Calu3 (cell line): ENCODE results near the gene MGST3. TPM values are rescaled to one million over a fixed set of nuclear protein-coding genes. Genes with fewer than 3 reads are reported as not detected.

Source experiments
- BruUV-seq: library from RNA; stranded (reverse); fragments of 400-500 nt; replicated peaks from 2 replicates; lab custom pipeline; 2021; lab: Mats Ljungman, UMichigan
- CTCF ChIA-PET: fragments of 300-600 bp; sonication (Branson Sonifier 250); formaldehyde crosslinking; loops from one replicate; lab custom pipeline; 2022; ENCODE audit warnings: antibody characterized with exemption; lab: Charles Lee
- DNase-seq: peaks from one replicate; pipeline ENCODE4 v3.0.0; 2022
- H3K27ac Mint-ChIP-seq: one replicate; pipeline ENCODE4 v1.8.0; 2022; ENCODE audit warnings: mixed read lengths; ENCODE audit not compliant: unreplicated experiment
- H3K27me3 Mint-ChIP-seq: one replicate; pipeline ENCODE4 v1.8.0; 2022; ENCODE audit warnings: mixed read lengths; ENCODE audit not compliant: unreplicated experiment
- H3K36me3 Mint-ChIP-seq: one replicate; pipeline ENCODE4 v1.8.0; 2022; ENCODE audit warnings: mild to moderate bottlenecking, moderate library complexity, mixed read lengths; ENCODE audit not compliant: insufficient read depth, unreplicated experiment
- H3K4me1 Mint-ChIP-seq: one replicate; pipeline ENCODE4 v1.8.0; 2022; ENCODE audit warnings: mild to moderate bottlenecking, low read depth, mixed read lengths; ENCODE audit not compliant: unreplicated experiment
- H3K4me3 Mint-ChIP-seq: one replicate; pipeline ENCODE4 v1.8.0; 2022; ENCODE audit warnings: mild to moderate bottlenecking, low read depth, moderate library complexity, mixed read lengths; ENCODE audit not compliant: unreplicated experiment
- H3K9me3 Mint-ChIP-seq: one replicate; pipeline ENCODE4 v1.8.0; 2022; ENCODE audit warnings: low read depth, mixed read lengths; ENCODE audit not compliant: unreplicated experiment
- intact Hi-C: fragments of 100-400 bp; cut with micrococcal nuclease; formaldehyde crosslinking; loops from one replicate; pipeline ENCODE4 v1.10.0; 2022; ENCODE audit not compliant: unreplicated experiment
- total RNA-seq: library from RNA; stranded (reverse); gene quantifications from 2 replicates; pipeline ENCODE4 v1.2.3, GENCODE V29; 2022
- TF ChIP-seq, protein P1 (sequence below): fragments of 200-600 bp; IDR thresholded peaks from one replicate; pipeline ENCODE4 v1.8.0; 2022; ENCODE audit warnings: antibody characterized with exemption; ENCODE audit not compliant: unreplicated experiment

MGST3 gene
- total RNA-seq, 1 experiment from 2014 or later = 136 TPM

DNA sequence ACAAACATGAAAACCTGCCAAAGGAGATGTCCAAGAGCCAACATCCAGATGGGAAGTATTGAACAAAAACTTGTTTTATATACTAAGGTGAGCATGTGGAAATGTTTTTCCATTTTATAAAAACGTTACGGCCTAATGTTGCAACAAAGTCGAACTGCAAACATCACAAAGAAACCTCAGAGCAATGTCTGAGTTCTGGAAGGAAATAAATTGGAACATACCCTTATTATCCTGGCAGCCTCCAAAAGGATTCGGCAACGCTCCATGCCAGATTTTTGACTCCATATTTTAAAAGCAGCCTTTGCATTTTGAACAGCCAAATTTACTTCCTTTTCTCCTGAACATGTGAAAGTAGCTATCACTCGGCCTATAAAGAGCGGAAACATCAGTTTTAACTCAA, 64.0 kb downstream of the MGST3 start:
- H3K27me3 Mint-ChIP-seq = no peaks in the 10 kb centered on the region
- DNase-seq = no peak
- peaks cover 15% of the 10 kb centered on the region for H3K36me3 Mint-ChIP-seq
- TF ChIP-seq, protein P1, sequence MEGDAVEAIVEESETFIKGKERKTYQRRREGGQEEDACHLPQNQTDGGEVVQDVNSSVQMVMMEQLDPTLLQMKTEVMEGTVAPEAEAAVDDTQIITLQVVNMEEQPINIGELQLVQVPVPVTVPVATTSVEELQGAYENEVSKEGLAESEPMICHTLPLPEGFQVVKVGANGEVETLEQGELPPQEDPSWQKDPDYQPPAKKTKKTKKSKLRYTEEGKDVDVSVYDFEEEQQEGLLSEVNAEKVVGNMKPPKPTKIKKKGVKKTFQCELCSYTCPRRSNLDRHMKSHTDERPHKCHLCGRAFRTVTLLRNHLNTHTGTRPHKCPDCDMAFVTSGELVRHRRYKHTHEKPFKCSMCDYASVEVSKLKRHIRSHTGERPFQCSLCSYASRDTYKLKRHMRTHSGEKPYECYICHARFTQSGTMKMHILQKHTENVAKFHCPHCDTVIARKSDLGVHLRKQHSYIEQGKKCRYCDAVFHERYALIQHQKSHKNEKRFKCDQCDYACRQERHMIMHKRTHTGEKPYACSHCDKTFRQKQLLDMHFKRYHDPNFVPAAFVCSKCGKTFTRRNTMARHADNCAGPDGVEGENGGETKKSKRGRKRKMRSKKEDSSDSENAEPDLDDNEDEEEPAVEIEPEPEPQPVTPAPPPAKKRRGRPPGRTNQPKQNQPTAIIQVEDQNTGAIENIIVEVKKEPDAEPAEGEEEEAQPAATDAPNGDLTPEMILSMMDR = no peak
- H3K4me3 Mint-ChIP-seq = no peak overlapping the region
- CTCF ChIA-PET = interaction anchor here (0.7 to 1.0 kb wide), 2 partner anchors 93 to 203 kb away, joined by 3 to 7 read pairs; no protein-coding TSS in a partner anchor
- H3K27ac Mint-ChIP-seq = no peak overlapping the region
- no TSS peak for BruUV-seq
- intact Hi-C loops = loop anchor here (5.0 kb wide), 2 partner anchors 48 to 93 kb away; no protein-coding TSS in a partner anchor
- H3K9me3 Mint-ChIP-seq = no peaks in the 10 kb centered on the region
- H3K4me1 Mint-ChIP-seq = peaks cover 14% of the 10 kb centered on the region

DNA sequence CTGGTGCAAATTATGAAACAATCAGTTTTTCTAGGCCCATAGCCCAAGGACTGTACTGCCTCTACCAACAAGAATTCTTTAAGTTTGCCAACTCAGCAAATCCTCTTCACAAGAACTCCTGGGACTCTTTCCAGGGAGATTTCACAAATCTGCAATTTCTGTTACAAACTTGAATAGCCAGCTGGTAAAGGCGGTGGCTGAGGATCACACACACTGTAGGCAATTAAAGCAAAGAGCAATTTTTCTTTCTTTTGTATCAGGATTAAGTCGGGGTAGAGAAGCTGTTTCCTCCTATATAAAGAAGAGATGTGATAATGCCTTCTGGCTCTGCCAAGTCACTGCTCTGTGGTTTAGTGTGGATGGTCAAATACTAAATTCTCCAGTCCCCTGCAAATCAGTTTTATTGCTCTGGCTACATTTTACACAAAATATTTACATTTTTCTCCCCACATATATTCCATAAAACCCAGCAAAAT, 65.6 kb downstream of the MGST3 start:
- Mint-ChIP-seq H3K9me3 (no peaks in the 10 kb centered on the region), H3K4me1 (peaks cover 14% of the 10 kb centered on the region), H3K27me3 (no peaks in the 10 kb centered on the region), H3K36me3 (peaks cover 15% of the 10 kb centered on the region), H3K27ac (peak overlapping the region; percentile 35), H3K4me3 (peak overlapping the region; percentile 98)
- no TSS peak for BruUV-seq
- intact Hi-C loops = loop anchor here (2.0 to 5.0 kb wide), 3 partner anchors 49 to 94 kb away; partner anchors contain the start of gene MGST3
- TF ChIP-seq, protein P1 = no peak
- CTCF ChIA-PET = no interaction called here
- DNase-seq = no peak

DNA sequence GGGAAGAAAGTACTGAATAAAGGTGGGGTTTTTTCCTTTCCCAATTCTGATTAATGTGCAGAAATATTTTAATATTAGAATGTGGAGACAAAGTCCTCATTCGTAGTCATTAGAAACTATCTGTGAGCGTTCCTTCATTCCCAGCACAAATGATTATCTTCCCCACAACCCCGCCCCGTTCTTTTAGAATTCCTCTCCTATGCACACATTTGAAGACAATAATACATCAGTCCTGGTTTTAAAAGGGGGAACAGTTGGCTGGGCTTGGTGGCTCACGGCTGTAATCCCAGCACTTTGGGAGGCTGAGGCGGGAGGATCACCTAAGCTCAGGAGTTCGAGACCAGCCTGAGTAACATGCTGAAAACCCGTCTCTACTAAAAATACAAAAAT, 66.5 kb downstream of the MGST3 start:
- no peak overlapping the region for H3K27ac Mint-ChIP-seq
- H3K36me3 Mint-ChIP-seq = peaks cover 15% of the 10 kb centered on the region
- no peaks in the 10 kb centered on the region for H3K9me3 Mint-ChIP-seq
- H3K27me3 Mint-ChIP-seq = no peaks in the 10 kb centered on the region
- intact Hi-C loops = loop anchor here (2.0 to 5.0 kb wide), 3 partner anchors 50 to 95 kb away; partner anchors contain the start of gene MGST3
- H3K4me3 Mint-ChIP-seq = peak overlapping the region; percentile 98
- TF ChIP-seq, protein P1 = no peak
- CTCF ChIA-PET = interaction anchor here (0.8 to 1.4 kb wide), 8 partner anchors 14 to 227 kb away, joined by 3 to 8 read pairs (median 4); partner anchors contain the start of gene TMCO1
- H3K4me1 Mint-ChIP-seq = peaks cover 14% of the 10 kb centered on the region
- peak; percentile 5 for DNase-seq
- no TSS peak for BruUV-seq

DNA sequence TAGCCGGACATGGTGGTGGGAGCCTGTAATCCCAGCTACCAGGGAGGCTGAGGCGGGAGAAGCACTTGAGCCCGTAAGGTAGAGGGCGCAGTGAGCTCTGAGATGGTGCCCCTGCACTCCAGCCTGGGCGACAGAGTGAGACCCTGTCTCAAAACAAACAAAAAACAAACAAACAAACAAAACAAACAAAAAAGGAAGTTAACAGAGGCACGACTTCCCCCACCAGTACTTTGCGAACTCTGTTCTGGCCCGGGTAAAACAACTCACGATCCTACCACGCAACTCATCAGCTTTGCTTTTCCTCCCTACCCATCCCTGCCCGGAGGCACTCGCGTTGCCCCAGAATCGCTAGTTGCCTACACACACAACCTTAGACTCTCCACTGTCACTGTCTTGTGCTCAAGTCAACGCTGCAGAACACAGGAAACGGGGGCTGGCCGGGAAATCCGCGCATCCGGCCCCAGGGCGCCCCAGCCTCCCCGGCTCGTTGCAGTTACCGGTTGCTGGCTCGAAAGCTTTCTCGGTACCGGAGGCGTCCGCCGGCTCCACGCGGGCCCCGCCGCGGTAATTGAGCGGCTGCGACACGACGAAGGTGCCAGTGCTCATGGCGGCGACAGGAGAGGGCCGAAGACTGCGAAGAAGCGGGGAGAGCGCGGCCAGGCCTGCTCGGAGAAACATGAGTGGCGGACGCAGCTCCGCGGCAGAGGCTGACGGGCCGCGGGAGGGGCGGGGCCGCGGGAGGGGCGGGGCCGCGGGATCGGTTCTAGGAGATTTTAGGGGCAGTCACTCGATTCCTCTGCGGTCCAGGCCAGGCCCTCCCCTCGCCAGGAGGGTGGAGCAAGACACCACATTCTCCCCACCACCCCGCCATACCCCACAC, 67.1 kb downstream of the MGST3 start, which contains the start of gene ALDH9A1:
ALDH9A1 (minus strand) TSS at position 682 of the 880 bp plus-strand sequence; CDS start at position 678, 4 bp downstream.
- peaks cover 14% of the 10 kb centered on the region for H3K4me1 Mint-ChIP-seq
- peak; percentile 93 for DNase-seq
- H3K9me3 Mint-ChIP-seq = no peaks in the 10 kb centered on the region
- peak within 1 kb of the TSS; percentile 98 for H3K4me3 Mint-ChIP-seq
- TF ChIP-seq, protein P1 = peak; percentile 55
- no TSS peak for BruUV-seq
- H3K27me3 Mint-ChIP-seq = no peaks in the 10 kb centered on the region
- intact Hi-C loops = loop anchor here (2.0 to 5.0 kb wide), 3 partner anchors 51 to 96 kb away; partner anchors contain the start of gene MGST3
- peak within 1 kb of the TSS; percentile 67 for H3K27ac Mint-ChIP-seq
- peaks cover 15% of the 10 kb centered on the region for H3K36me3 Mint-ChIP-seq
- CTCF ChIA-PET = interaction anchor here (0.8 to 1.4 kb wide), 10 partner anchors 12 to 227 kb away, joined by 3 to 8 read pairs (median 4); partner anchors contain the start of gene TMCO1
